Measurements from ENCODE around the gene KCNJ5. TPM values are rescaled to one million over a fixed set of nuclear protein-coding genes. Genes with fewer than 3 reads are reported as not detected.

Gene KCNJ5
- polyA plus RNA-seq, 1 donor (not counting 4 experiments of a cell fraction or from before 2014, with no cell fraction given): 0.59 TPM

- no peak for DNase-seq (ENCODE audit: low read depth, low spot score)
- H3K27ac ChIP-seq (ENCODE audit: control insufficient read depth, insufficient read depth, low read length): no peak overlapping the region
Observed at GRCh38 chr11:128872094-128872493, 19.1 kb upstream of the KCNJ5 start.

GRCh38 chr11:128872594-128872993 is 18.6 kb upstream of the KCNJ5 start:
- Histone ChIP-seq H3K9me1 (ENCODE audit: control insufficient read depth, extremely low read depth, insufficient read depth, low read length) (no peaks in the 10 kb centered on the region), H3K36me3 (ENCODE audit: control insufficient read depth in 2 of 2, extremely low read depth in 1 of 2, insufficient read depth in 2 of 2, low read length in 2 of 2) (no peaks in the 10 kb centered on the region), H4K20me1 (ENCODE audit: control insufficient read depth, extremely low read depth, insufficient read depth, low read length) (no peaks in the 10 kb centered on the region), H3K27me3 (ENCODE audit: control insufficient read depth, extremely low read depth, insufficient read depth, low read length) (peaks cover 6% of the 10 kb centered on the region), H3K9ac (ENCODE audit: control insufficient read depth, extremely low read depth, insufficient read depth, low read length) (no peak overlapping the region), H3K4me2 (ENCODE audit: control insufficient read depth, extremely low read depth, insufficient read depth, low read depth, low read length) (no peak overlapping the region), H3K9me3 (ENCODE audit: control insufficient read depth, low read depth, low read length) (no peaks in the 10 kb centered on the region), H3K27ac (ENCODE audit: control insufficient read depth, insufficient read depth, low read length) (no peak overlapping the region), H3K79me2 (ENCODE audit: control insufficient read depth, insufficient read depth, low read length) (no peaks in the 10 kb centered on the region), H3K4me1 (ENCODE audit: control insufficient read depth, extremely low read depth, insufficient read depth, low read length) (no peaks in the 10 kb centered on the region), H2AFZ (ENCODE audit: control insufficient read depth, low read length) (no peak overlapping the region), H3K4me3 (ENCODE audit: control insufficient read depth in 2 of 3, extremely low read depth in 1 of 3, insufficient read depth in 2 of 3, low read depth in 1 of 3, low read length in 3 of 3) (no peak overlapping the region)
- no peak for FAIRE-seq
- dilution Hi-C loops (cut with MboI; ENCODE audit: extremely low pct_ligation_motif_present, low sequenced_read_pairs): no loop called here
- no peak for DNase-seq (ENCODE audit: low read depth, low spot score)
- TF ChIP-seq CTCF (optimal IDR thresholded peaks at IDR 0.05 in 1 of 3, IDR thresholded peaks at IDR 0.05 in 1 of 3, conservative IDR thresholded peaks at IDR 0.05 in 1 of 3; ENCODE audit: extremely low read depth in 1 of 3, insufficient read depth in 2 of 3, low read length in 3 of 3) (no peak), EZH2 (IDR thresholded peaks at IDR 0.05; ENCODE audit: low read length) (no peak)

More at GRCh38 chr11:128872094-128872493, 19.1 kb upstream of the KCNJ5 start:
- Histone ChIP-seq H3K27me3 (ENCODE audit: control insufficient read depth, extremely low read depth, insufficient read depth, low read length) (peaks cover 6% of the 10 kb centered on the region), H3K9me3 (ENCODE audit: control insufficient read depth, low read depth, low read length) (no peaks in the 10 kb centered on the region), H3K4me2 (ENCODE audit: control insufficient read depth, extremely low read depth, insufficient read depth, low read depth, low read length) (no peak overlapping the region), H2AFZ (ENCODE audit: control insufficient read depth, low read length) (no peak overlapping the region), H3K4me1 (ENCODE audit: control insufficient read depth, extremely low read depth, insufficient read depth, low read length) (no peaks in the 10 kb centered on the region), H3K79me2 (ENCODE audit: control insufficient read depth, insufficient read depth, low read length) (no peaks in the 10 kb centered on the region), H3K36me3 (ENCODE audit: control insufficient read depth in 2 of 2, extremely low read depth in 1 of 2, insufficient read depth in 2 of 2, low read length in 2 of 2) (no peaks in the 10 kb centered on the region), H3K9ac (ENCODE audit: control insufficient read depth, extremely low read depth, insufficient read depth, low read length) (no peak overlapping the region), H3K9me1 (ENCODE audit: control insufficient read depth, extremely low read depth, insufficient read depth, low read length) (no peaks in the 10 kb centered on the region), H4K20me1 (ENCODE audit: control insufficient read depth, extremely low read depth, insufficient read depth, low read length) (no peaks in the 10 kb centered on the region), H3K4me3 (ENCODE audit: control insufficient read depth in 2 of 3, extremely low read depth in 1 of 3, insufficient read depth in 2 of 3, low read depth in 1 of 3, low read length in 3 of 3) (no peak overlapping the region)
- dilution Hi-C loops (cut with MboI; ENCODE audit: extremely low pct_ligation_motif_present, low sequenced_read_pairs): no loop called here
- TF ChIP-seq CTCF (optimal IDR thresholded peaks at IDR 0.05 in 1 of 3, IDR thresholded peaks at IDR 0.05 in 1 of 3, conservative IDR thresholded peaks at IDR 0.05 in 1 of 3; ENCODE audit: extremely low read depth in 1 of 3, insufficient read depth in 2 of 3, low read length in 3 of 3) (no peak), EZH2 (IDR thresholded peaks at IDR 0.05; ENCODE audit: low read length) (no peak)
- FAIRE-seq: no peak
